ENCODE measurements around the gene SPRED1. TPM values are rescaled to one million over a fixed set of nuclear protein-coding genes. Genes with fewer than 3 reads are reported as not detected.

SPRED1 gene
- total RNA-seq, 1 donor from 2014 or later, result 9.4 TPM

DNA sequence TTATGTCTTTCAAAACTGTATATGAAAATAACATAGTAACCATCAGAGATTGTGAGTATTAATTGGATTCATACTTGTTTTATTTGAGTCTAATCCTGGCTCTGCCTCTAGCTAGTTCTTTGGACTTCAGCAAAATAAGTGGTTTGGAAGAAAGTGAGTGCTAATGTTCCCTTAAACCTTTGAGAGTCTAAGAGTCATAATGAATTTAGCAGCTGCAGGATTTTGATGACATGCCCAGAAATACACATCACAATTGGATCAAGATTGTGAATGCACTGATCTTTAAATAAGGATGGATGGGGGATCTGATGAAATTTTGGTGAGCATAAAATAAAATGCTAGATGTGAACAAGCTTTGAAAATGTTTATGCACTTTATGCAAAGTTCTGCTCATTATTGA, 121.4 kb downstream of the SPRED1 start:
- no peaks in the 10 kb centered on the region for H3K27me3 ChIP-seq
- intact Hi-C loops (cut with DNase I), result no loop called here

DNA sequence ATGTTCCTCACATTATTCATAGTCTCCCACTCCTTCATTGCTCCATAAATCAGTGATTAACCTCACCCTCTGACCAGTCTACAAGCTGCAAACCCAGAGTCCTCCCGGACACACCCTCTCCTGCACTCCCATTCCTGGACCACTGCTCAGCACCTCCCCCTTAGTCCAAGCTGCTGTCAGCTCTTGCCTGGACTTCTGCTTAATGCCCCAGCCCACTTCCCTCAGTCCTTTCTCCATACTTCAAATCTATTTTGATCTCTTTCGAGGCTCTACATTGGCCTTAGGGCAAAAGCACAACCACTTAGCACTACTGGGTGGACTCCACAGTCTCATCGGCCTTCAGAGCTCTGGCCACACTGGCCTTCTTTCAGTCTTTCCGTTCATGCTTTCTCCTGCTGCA, 121.9 kb downstream of the SPRED1 start:
- no peak for DNase-seq (ENCODE audit: low spot score in 2 of 2)
- Histone ChIP-seq H3K4me3 (no peak overlapping the region), H3K4me1 (no peaks in the 10 kb centered on the region), H3K36me3 (no peaks in the 10 kb centered on the region), H3K27ac (no peak overlapping the region), H3K9me3 (no peaks in the 10 kb centered on the region), H3K27me3 (no peaks in the 10 kb centered on the region)
- intact Hi-C loops (cut with DNase I), result no loop called here
- TF ChIP-seq, protein P1, sequence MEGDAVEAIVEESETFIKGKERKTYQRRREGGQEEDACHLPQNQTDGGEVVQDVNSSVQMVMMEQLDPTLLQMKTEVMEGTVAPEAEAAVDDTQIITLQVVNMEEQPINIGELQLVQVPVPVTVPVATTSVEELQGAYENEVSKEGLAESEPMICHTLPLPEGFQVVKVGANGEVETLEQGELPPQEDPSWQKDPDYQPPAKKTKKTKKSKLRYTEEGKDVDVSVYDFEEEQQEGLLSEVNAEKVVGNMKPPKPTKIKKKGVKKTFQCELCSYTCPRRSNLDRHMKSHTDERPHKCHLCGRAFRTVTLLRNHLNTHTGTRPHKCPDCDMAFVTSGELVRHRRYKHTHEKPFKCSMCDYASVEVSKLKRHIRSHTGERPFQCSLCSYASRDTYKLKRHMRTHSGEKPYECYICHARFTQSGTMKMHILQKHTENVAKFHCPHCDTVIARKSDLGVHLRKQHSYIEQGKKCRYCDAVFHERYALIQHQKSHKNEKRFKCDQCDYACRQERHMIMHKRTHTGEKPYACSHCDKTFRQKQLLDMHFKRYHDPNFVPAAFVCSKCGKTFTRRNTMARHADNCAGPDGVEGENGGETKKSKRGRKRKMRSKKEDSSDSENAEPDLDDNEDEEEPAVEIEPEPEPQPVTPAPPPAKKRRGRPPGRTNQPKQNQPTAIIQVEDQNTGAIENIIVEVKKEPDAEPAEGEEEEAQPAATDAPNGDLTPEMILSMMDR (IDR thresholded peaks at IDR 0.05), result no peak

More for the DNA sequence above, 121.4 kb downstream of the SPRED1 start:
- Histone ChIP-seq H3K4me3 (no peak overlapping the region), H3K4me1 (no peaks in the 10 kb centered on the region), H3K27ac (no peak overlapping the region), H3K36me3 (no peaks in the 10 kb centered on the region), H3K9me3 (no peaks in the 10 kb centered on the region)
- TF ChIP-seq, protein P1 (IDR thresholded peaks at IDR 0.05), result no peak
- no peak for DNase-seq (ENCODE audit: low spot score in 2 of 2)

DNA sequence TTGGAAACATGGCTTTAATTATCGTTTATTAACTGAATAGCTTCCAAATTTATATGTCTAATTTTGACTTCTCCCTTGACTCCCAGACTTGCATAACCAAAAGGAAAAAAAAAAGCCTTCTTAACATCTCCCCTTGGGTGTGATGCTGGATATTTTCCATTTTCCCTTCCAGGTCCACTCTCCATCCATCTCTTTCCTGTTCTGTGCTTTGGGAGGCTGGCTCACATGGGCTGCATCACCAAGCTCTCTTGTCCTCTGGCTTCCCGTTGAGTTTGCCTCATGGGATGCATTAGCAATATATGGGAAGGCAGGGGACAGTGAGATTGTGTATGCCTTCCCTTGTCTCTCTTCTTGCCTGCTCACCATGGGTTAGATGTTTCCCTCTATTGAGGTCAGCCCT, 123.4 kb downstream of the SPRED1 start:
- no peaks in the 10 kb centered on the region for H3K4me1 ChIP-seq
- intact Hi-C loops (cut with DNase I), result no loop called here
- no peaks in the 10 kb centered on the region for H3K36me3 ChIP-seq
- no peak for DNase-seq (ENCODE audit: low spot score in 2 of 2)
- no peak overlapping the region for H3K27ac ChIP-seq
- no peaks in the 10 kb centered on the region for H3K27me3 ChIP-seq
- TF ChIP-seq, protein P1 (IDR thresholded peaks at IDR 0.05), result no peak
- no peaks in the 10 kb centered on the region for H3K9me3 ChIP-seq
- H3K4me3 ChIP-seq, result no peak overlapping the region

DNA sequence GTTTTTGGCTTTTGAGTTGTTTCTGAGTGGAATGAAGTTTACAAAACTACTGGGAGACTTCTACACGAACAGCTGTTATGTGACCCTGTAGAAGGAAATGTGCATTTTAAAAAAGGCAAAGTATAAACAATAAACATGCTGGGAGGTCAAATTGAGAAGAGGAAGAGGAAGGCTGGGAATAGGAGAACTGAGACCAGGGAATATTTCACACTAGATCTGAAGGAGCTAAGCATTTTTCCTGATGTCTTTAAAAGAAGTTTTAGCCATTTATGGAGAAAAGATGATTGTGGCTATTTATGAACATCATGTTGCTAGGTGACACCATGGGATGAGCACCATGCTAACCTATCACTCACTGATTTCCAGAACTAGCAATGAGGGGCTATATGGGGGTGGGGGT, 125.0 kb downstream of the SPRED1 start:
- DNase-seq (ENCODE audit: low spot score in 2 of 2), result no peak
- TF ChIP-seq, protein P1 (IDR thresholded peaks at IDR 0.05), result no peak
- intact Hi-C loops (cut with DNase I), result no loop called here

DNA sequence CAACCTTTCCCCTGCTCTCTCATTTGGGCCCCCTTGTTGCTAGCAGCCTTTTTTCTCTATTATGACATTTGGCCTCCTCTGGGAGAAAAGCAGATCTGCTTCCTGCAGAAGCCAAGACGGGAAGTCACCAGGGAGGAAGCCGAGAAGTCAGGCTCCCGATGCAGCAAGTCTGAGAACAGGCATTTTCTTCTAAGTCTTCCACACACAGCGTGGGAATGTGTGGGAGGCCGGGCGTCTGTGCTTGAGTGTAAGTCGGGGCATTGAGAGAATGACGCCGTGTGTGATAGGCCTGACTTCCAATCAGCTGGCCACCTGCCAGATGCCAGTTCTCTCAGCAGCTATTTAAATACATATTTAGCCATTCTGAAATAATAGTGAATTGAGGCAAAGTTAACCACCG, 125.5 kb downstream of the SPRED1 start:
- H3K36me3 ChIP-seq, result no peaks in the 10 kb centered on the region
- no peak overlapping the region for H3K27ac ChIP-seq
- peak overlapping the region in 1 of 2 donors; percentile 35 for H3K4me3 ChIP-seq
- peak in 1 of 2 donors; percentile 73 for DNase-seq (ENCODE audit: low spot score in 2 of 2)
- no peaks in the 10 kb centered on the region for H3K9me3 ChIP-seq
- TF ChIP-seq, protein P1 (IDR thresholded peaks at IDR 0.05), result no peak
- H3K27me3 ChIP-seq, result no peaks in the 10 kb centered on the region
- H3K4me1 ChIP-seq, result no peaks in the 10 kb centered on the region
- intact Hi-C loops (cut with DNase I), result no loop called here

More for the DNA sequence above, 125.0 kb downstream of the SPRED1 start:
- H3K4me3 ChIP-seq, result no peak overlapping the region
- H3K4me1 ChIP-seq, result no peaks in the 10 kb centered on the region
- no peaks in the 10 kb centered on the region for H3K36me3 ChIP-seq
- H3K27ac ChIP-seq, result no peak overlapping the region
- H3K9me3 ChIP-seq, result no peaks in the 10 kb centered on the region
- H3K27me3 ChIP-seq, result no peaks in the 10 kb centered on the region

DNA sequence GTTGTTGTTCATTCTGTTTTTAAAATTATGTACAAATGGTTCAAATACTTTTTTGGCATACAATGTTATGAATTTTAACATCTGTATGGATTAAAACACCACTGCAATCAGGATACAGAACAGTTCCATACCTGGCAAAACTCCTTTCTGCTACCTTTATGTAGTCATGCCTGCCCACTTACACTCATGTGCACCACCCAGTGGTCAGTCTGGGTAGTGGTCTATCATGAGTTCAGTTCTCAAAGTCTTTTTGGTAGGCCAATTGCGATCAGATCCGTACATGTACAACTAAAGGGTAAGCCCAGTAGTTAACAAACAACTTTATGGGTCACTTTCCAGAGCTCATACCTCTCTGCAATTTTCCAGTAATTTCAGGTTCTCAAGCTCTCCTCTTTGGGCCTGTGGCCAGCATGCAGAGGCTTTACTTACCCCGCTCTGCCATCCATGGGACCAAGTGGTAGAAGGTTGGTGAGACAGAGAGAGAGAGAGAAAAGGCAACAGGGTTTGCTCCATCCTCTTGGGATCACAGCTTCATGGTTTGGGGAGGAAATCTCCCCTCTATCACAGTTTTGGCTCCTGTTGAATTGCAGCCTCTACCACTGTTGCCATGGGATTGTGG, 137.4 kb downstream of the SPRED1 start:
- Histone ChIP-seq H3K9me3 (no peaks in the 10 kb centered on the region), H3K4me3 (no peak overlapping the region), H3K27me3 (no peaks in the 10 kb centered on the region), H3K4me1 (no peaks in the 10 kb centered on the region), H3K27ac (no peak overlapping the region), H3K36me3 (no peaks in the 10 kb centered on the region)
- DNase-seq (ENCODE audit: low spot score in 2 of 2), result peak in 1 of 2 donors; percentile 83
- TF ChIP-seq, protein P1 (IDR thresholded peaks at IDR 0.05), result peak; percentile 54 to 80 (median 74)
- intact Hi-C loops (cut with DNase I), result no loop called here
